Measurements from ENCODE around the gene CAMSAP1.
A peak's percentile ranks its signal among the peaks of the same experiment; 100 is the strongest.

Gene CAMSAP1

DNA sequence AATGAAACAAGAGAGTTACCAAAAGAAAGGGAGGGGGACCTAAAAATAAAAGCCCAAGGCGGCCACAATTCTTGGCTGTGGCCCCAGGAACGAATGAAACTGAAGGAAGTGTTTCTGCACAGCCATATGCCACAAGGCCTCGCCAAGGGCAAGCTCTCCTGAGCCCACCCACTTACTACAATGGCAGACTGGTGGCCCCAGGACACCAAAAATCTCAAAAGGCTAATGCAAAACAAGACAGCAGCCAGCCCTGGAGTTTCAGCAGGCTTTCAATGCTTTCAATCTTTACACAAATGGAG, 4.0 kb downstream of the CAMSAP1 start:
- CTCF ChIA-PET: no interaction called here
- Histone ChIP-seq H3K27me3 (replicated peaks in 2 of 5; ENCODE audit: control insufficient read depth in 4 of 5, insufficient read depth in 5 of 5, low read length in 4 of 5) (peaks cover 0 to 2% (median 0%) of the 10 kb centered on the region in 5 experiments), H3K4me3 (ENCODE audit: control insufficient read depth in 1 of 7, extremely low read depth in 1 of 7, insufficient read depth in 4 of 7, low read depth in 2 of 7, low read length in 6 of 7) (no peak overlapping the region), H3K27ac (ENCODE audit: insufficient read depth in 1 of 2, low read depth in 1 of 2, low read length in 2 of 2, poor library complexity in 1 of 2, severe bottlenecking in 2 of 2) (no peak overlapping the region), H3K36me3 (ENCODE audit: control insufficient read depth in 4 of 4, insufficient read depth in 4 of 4, low read length in 3 of 4) (no peaks in the 10 kb centered on the region), H3K4me1 (ENCODE audit: control extremely low read depth in 1 of 4, control insufficient read depth in 4 of 4, insufficient read depth in 4 of 4, low read length in 3 of 4) (peaks cover 10 to 29% (median 24%) of the 10 kb centered on the region in 4 experiments), H3K9me3 (ENCODE audit: control extremely low read depth in 1 of 5, control insufficient read depth in 4 of 5, insufficient read depth in 2 of 5, low read depth in 1 of 5, low read length in 4 of 5) (no peaks in the 10 kb centered on the region)
- WGBS (ENCODE audit: insufficient coverage): 49% methylated on average over 3 of the region's 3 CpGs
- no peak for DNase-seq
- POLR2A ChIA-PET: no interaction called here

DNA sequence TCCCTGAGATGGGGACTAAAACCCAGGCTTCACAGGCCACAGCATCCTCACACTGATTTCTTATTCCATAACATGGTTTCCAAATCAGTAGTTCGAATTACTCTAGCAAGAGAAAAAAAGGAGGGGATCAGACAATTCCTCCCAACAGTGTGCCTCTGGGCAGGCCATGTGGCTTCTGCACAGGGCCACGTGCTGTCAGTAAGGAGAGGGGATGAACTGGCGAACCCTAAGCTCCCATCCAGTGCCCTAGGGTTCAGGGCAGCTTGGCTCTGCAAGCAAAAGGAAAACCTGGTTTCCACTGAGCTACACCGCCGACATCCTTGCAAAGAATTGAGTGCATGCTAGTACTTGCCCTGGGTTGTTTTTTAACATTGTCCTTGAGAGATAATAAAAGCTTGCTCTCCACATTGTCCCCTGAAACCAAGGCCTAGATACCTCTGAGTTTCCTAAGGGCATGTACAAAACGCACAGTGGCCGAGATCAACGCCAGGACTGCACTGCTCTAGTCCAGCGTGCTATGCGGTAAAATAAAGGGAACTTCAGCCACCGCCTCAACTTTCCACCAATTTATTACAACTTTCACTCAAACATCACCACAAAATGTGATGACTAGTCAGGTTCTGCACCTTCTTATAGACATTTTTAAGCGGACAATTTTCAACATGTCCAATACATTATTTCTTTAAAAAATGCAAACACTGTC, 4.5 kb downstream of the CAMSAP1 start:
- Histone ChIP-seq H3K4me1 (ENCODE audit: control extremely low read depth in 1 of 4, control insufficient read depth in 4 of 4, insufficient read depth in 4 of 4, low read length in 3 of 4) (peaks cover 10 to 24% (median 19%) of the 10 kb centered on the region in 4 experiments), H3K36me3 (ENCODE audit: control insufficient read depth in 4 of 4, insufficient read depth in 4 of 4, low read length in 3 of 4) (peaks cover 0 to 2% (median 0%) of the 10 kb centered on the region in 4 experiments), H3K27me3 (replicated peaks in 2 of 5; ENCODE audit: control insufficient read depth in 4 of 5, insufficient read depth in 5 of 5, low read length in 4 of 5) (peaks cover 0 to 2% (median 0%) of the 10 kb centered on the region in 5 experiments), H3K4me3 (ENCODE audit: control insufficient read depth in 1 of 7, extremely low read depth in 1 of 7, insufficient read depth in 4 of 7, low read depth in 2 of 7, low read length in 6 of 7) (no peak overlapping the region), H3K27ac (ENCODE audit: insufficient read depth in 1 of 2, low read depth in 1 of 2, low read length in 2 of 2, poor library complexity in 1 of 2, severe bottlenecking in 2 of 2) (no peak overlapping the region), H3K9me3 (ENCODE audit: control extremely low read depth in 1 of 5, control insufficient read depth in 4 of 5, insufficient read depth in 2 of 5, low read depth in 1 of 5, low read length in 4 of 5) (no peaks in the 10 kb centered on the region)
- POLR2A ChIA-PET: no interaction called here
- 96% methylated on average over 9 of the region's 12 CpGs for WGBS (ENCODE audit: insufficient coverage)
- no peak for DNase-seq
- CTCF ChIA-PET: no interaction called here

DNA sequence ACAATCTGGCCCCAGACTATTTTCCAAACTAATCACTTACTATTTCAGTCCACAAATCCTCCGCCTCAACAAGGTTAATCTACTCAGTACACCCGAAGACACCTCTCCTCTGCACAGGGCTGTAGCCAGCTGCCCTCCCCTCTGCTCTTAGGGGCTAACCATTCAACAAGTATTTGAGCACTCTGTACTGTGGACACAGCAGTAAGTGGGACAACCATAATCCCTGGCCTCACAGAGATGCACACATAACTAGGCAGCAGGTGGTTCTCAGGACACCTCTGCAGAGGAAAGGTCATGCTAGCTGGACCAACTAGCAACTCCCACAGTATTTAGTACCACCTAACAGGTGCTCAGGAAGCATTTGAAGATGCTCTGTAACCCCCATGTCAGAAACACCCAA, 5.5 kb downstream of the CAMSAP1 start:
- H3K36me3 ChIP-seq (ENCODE audit: control insufficient read depth in 4 of 4, insufficient read depth in 4 of 4, low read length in 3 of 4): peaks cover 0 to 2% (median 0%) of the 10 kb centered on the region in 4 experiments
- ChIA-PET POLR2A (no interaction called here), CTCF (no interaction called here)
- no peak overlapping the region for H3K27ac ChIP-seq (ENCODE audit: insufficient read depth in 1 of 2, low read depth in 1 of 2, low read length in 2 of 2, poor library complexity in 1 of 2, severe bottlenecking in 2 of 2)
- H3K4me1 ChIP-seq (ENCODE audit: control extremely low read depth in 1 of 4, control insufficient read depth in 4 of 4, insufficient read depth in 4 of 4, low read length in 3 of 4): peaks cover 10 to 24% (median 18%) of the 10 kb centered on the region in 4 experiments
- H3K9me3 ChIP-seq (ENCODE audit: control extremely low read depth in 1 of 5, control insufficient read depth in 4 of 5, insufficient read depth in 2 of 5, low read depth in 1 of 5, low read length in 4 of 5): no peaks in the 10 kb centered on the region
- 100% methylated on average over 2 of the region's 2 CpGs for WGBS (ENCODE audit: insufficient coverage)
- H3K27me3 ChIP-seq (replicated peaks in 2 of 5; ENCODE audit: control insufficient read depth in 4 of 5, insufficient read depth in 5 of 5, low read length in 4 of 5): peaks cover 0 to 2% (median 0%) of the 10 kb centered on the region in 5 experiments
- DNase-seq: no peak
- H3K4me3 ChIP-seq (ENCODE audit: control insufficient read depth in 1 of 7, extremely low read depth in 1 of 7, insufficient read depth in 4 of 7, low read depth in 2 of 7, low read length in 6 of 7): no peak overlapping the region

DNA sequence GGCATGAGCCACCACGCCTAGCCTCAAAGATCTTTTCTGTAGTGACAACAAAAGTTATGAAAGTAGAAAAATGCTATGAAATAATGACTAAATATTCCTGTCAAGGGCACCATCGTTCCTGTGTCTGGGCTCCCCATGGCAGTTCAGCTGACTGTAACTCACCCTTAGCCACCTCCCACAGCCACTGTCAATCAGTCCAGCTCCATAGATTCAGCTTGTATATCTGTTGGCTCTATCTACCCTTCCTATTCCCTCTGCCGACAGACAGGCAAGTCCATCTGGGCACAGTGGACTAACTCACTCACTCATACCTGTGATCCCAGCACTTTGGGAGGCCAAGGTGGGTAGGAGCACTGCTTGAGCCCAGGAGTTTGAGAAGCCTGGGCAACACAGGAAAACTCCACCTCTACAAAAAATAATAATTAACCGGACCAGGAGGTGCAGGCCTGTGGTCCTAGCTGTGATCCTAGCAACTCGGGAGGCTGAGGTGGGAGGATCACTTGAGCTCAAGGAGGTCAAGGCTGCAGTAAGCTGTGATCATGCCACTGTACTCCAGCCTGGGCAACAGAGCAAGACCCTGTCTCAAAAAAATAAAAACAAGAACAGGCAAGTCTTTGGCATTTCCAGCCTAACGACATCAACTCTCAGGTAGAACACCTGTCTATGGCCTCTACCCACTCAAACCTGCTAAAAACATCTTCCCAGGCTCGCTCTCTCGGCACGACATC, 6.2 kb downstream of the CAMSAP1 start:
- peaks cover 8 to 22% (median 18%) of the 10 kb centered on the region in 4 experiments for H3K4me1 ChIP-seq (ENCODE audit: control extremely low read depth in 1 of 4, control insufficient read depth in 4 of 4, insufficient read depth in 4 of 4, low read length in 3 of 4)
- CTCF ChIA-PET: no interaction called here
- no peak for DNase-seq

DNA sequence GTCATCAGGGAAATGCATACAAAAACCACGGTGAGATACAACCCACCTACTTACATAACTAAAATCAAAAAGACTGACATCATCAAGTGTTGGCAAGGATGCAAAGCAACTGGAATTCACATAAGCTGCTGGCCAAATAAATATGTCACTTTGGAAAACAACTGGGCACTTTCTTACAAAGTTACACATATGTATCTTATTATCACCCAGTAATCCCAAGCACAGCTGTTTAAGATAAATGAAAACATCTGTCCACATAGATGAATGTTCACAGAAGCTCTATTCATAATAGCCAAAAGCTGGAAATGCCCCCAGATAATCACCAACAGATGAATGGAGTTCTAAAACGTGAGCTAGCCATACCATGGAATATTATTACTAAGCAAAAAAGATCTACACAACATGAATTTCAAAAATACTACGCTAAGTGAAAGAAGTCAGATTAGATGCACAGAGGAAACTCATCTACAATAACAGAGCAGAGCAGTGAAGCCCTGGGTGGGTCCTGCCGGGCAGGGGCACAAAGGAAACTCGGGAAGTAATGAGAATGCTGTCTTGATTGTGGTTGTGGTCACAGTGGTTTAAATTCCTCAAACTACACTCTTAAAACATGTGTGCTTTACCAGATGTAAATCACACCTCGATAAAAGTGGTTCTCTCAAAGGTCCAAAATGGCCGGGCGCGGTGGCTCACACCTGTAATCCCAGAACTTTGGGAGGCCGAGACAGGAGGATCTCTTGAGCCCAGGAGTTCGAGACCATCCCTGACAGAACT, 8.5 kb downstream of the CAMSAP1 start:
- H3K36me3 ChIP-seq (ENCODE audit: control insufficient read depth in 4 of 4, insufficient read depth in 4 of 4, low read length in 3 of 4): peaks cover 0 to 2% (median 0%) of the 10 kb centered on the region in 4 experiments
- WGBS (ENCODE audit: insufficient coverage): 50% methylated on average over 2 of the region's 11 CpGs
- H3K27me3 ChIP-seq (replicated peaks in 2 of 5; ENCODE audit: control insufficient read depth in 4 of 5, insufficient read depth in 5 of 5, low read length in 4 of 5): no peaks in the 10 kb centered on the region
- ChIA-PET POLR2A (interaction anchor here (0.7 kb wide), 1 partner anchor 1088 kb away, joined by 4 read pairs; no protein-coding TSS in a partner anchor), CTCF (no interaction called here)
- H3K9me3 ChIP-seq (ENCODE audit: control extremely low read depth in 1 of 5, control insufficient read depth in 4 of 5, insufficient read depth in 2 of 5, low read depth in 1 of 5, low read length in 4 of 5): peaks cover 0 to 5% (median 0%) of the 10 kb centered on the region in 5 experiments
- peaks cover 0 to 18% (median 9%) of the 10 kb centered on the region in 4 experiments for H3K4me1 ChIP-seq (ENCODE audit: control extremely low read depth in 1 of 4, control insufficient read depth in 4 of 4, insufficient read depth in 4 of 4, low read length in 3 of 4)
- H3K4me3 ChIP-seq (ENCODE audit: control insufficient read depth in 1 of 7, extremely low read depth in 1 of 7, insufficient read depth in 4 of 7, low read depth in 2 of 7, low read length in 6 of 7): no peak overlapping the region
- H3K27ac ChIP-seq (ENCODE audit: insufficient read depth in 1 of 2, low read depth in 1 of 2, low read length in 2 of 2, poor library complexity in 1 of 2, severe bottlenecking in 2 of 2): no peak overlapping the region
- peak; percentile 37 to 80 (median 78) for DNase-seq

More for the DNA sequence above, 6.2 kb downstream of the CAMSAP1 start:
- no peaks in the 10 kb centered on the region for H3K9me3 ChIP-seq (ENCODE audit: control extremely low read depth in 1 of 5, control insufficient read depth in 4 of 5, insufficient read depth in 2 of 5, low read depth in 1 of 5, low read length in 4 of 5)
- peaks cover 0 to 2% (median 0%) of the 10 kb centered on the region in 4 experiments for H3K36me3 ChIP-seq (ENCODE audit: control insufficient read depth in 4 of 4, insufficient read depth in 4 of 4, low read length in 3 of 4)
- no peak overlapping the region for H3K27ac ChIP-seq (ENCODE audit: insufficient read depth in 1 of 2, low read depth in 1 of 2, low read length in 2 of 2, poor library complexity in 1 of 2, severe bottlenecking in 2 of 2)
- no peak overlapping the region for H3K4me3 ChIP-seq (ENCODE audit: control insufficient read depth in 1 of 7, extremely low read depth in 1 of 7, insufficient read depth in 4 of 7, low read depth in 2 of 7, low read length in 6 of 7)
- POLR2A ChIA-PET: interaction anchor here (0.6 kb wide), 1 partner anchor 11 kb away, joined by 3 read pairs; no protein-coding TSS in a partner anchor
- 94% methylated on average over 7 of the region's 9 CpGs for WGBS (ENCODE audit: insufficient coverage)
- H3K27me3 ChIP-seq (replicated peaks in 2 of 5; ENCODE audit: control insufficient read depth in 4 of 5, insufficient read depth in 5 of 5, low read length in 4 of 5): peaks cover 0 to 2% (median 0%) of the 10 kb centered on the region in 5 experiments

DNA sequence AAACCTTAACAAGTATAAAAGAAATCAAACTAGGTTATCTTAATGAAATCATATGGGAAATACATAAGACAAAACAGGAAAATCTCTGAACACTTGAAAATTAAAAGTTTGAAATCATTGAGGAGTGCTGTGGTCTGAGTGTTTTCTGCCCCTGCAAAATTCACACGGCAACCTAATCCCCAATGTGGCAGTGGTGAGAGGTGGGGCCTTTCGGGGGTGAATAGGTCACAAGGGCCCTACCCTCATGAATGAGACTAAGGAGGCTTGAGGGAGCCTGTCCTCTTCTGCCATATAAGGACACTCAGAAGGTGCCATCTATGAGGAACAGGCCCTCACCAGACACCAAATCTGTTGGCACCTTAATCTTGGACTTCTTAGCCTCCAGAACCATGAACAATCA, 10.7 kb downstream of the CAMSAP1 start:
- ChIA-PET POLR2A (no interaction called here), CTCF (interaction anchor here (0.8 kb wide), 1 partner anchor 32 kb away, joined by 3 read pairs; no protein-coding TSS in a partner anchor)
- H3K4me3 ChIP-seq (ENCODE audit: control insufficient read depth in 1 of 7, extremely low read depth in 1 of 7, insufficient read depth in 4 of 7, low read depth in 2 of 7, low read length in 6 of 7): no peak overlapping the region
- peaks cover 0 to 5% (median 0%) of the 10 kb centered on the region in 5 experiments for H3K9me3 ChIP-seq (ENCODE audit: control extremely low read depth in 1 of 5, control insufficient read depth in 4 of 5, insufficient read depth in 2 of 5, low read depth in 1 of 5, low read length in 4 of 5)
- H3K27me3 ChIP-seq (replicated peaks in 2 of 5; ENCODE audit: control insufficient read depth in 4 of 5, insufficient read depth in 5 of 5, low read length in 4 of 5): no peaks in the 10 kb centered on the region
- H3K4me1 ChIP-seq (ENCODE audit: control extremely low read depth in 1 of 4, control insufficient read depth in 4 of 4, insufficient read depth in 4 of 4, low read length in 3 of 4): peaks cover 0 to 18% (median 8%) of the 10 kb centered on the region in 4 experiments
- DNase-seq: no peak
- 94% methylated on average over 2 of the region's 2 CpGs for WGBS (ENCODE audit: insufficient coverage)
- no peak overlapping the region for H3K27ac ChIP-seq (ENCODE audit: insufficient read depth in 1 of 2, low read depth in 1 of 2, low read length in 2 of 2, poor library complexity in 1 of 2, severe bottlenecking in 2 of 2)
- H3K36me3 ChIP-seq (ENCODE audit: control insufficient read depth in 4 of 4, insufficient read depth in 4 of 4, low read length in 3 of 4): peaks cover 0 to 2% (median 0%) of the 10 kb centered on the region in 4 experiments

Data from common myeloid progenitor, CD34-positive (primary cell).